Tibial nerve (tissue), 4 donors: Measurements from ENCODE around the gene TMEM214. TPM values are rescaled to one million over a fixed set of nuclear protein-coding genes. Genes with fewer than 3 reads are reported as not detected.

Experiments used
- DNase-seq, 2 donors: peaks; one replicate each; pipeline ENCODE4 v3.0.0-alpha.2; 2019; ENCODE audit warnings: low spot score in 2 of 2
- H3K27ac ChIP-seq, 4 donors: fragments of 200-600 bp; sonication (generic) in 3 of 4; one replicate each; pipeline ENCODE4 v1.5.1; 2017 to 2019; ENCODE audit warnings: mild to moderate bottlenecking in 1 of 4
- H3K27me3 ChIP-seq, 2 donors: fragments of 200-600 bp; sonication (generic) in 1 of 2; one replicate each; pipeline versions ENCODE4 v1.5.1 to v1.6.0; 2017 to 2019
- H3K36me3 ChIP-seq, 3 donors: fragments of 200-600 bp; sonication (generic); one replicate each; pipeline ENCODE4 v1.5.1; 2018 to 2019
- H3K4me1 ChIP-seq, 4 donors: fragments of 200-600 bp; sonication (generic) in 3 of 4; one replicate each; pipeline ENCODE4 v1.5.1; 2017 to 2019
- H3K4me3 ChIP-seq, 4 donors: fragments of 200-600 bp; sonication (generic) in 3 of 4; one replicate each; pipeline ENCODE4 v1.5.1; 2017 to 2019; ENCODE audit warnings: mild to moderate bottlenecking in 1 of 4, moderate library complexity in 1 of 4
- H3K9me3 ChIP-seq, 4 donors: fragments of 200-600 bp; sonication (generic) in 3 of 4; one replicate each; pipeline ENCODE4 v1.5.1; 2017 to 2019
- CTCF ChIP-seq, 5 experiments: fragments of 200-600 bp in 3 of 5; fragments of 450-650 bp in 2 of 5; sonication (generic) in 3 of 5; IDR thresholded peaks; one replicate each; pipeline ENCODE4 v1.5.1; 2016 to 2019; ENCODE audit warnings: antibody characterized with exemption in 5 of 5, mild to moderate bottlenecking in 3 of 5, moderate library complexity in 2 of 5
- EP300 ChIP-seq, 2 donors: sonication (generic); formaldehyde crosslinking; IDR thresholded peaks; one replicate each; pipeline ENCODE4 v1.6.1; 2017; ENCODE audit warnings: antibody characterized with exemption in 2 of 2, mild to moderate bottlenecking in 1 of 2
- POLR2A ChIP-seq, 2 donors: fragments of 450-650 bp; IDR thresholded peaks; one replicate each; pipeline ENCODE4 v1.6.1; 2017; ENCODE audit warnings: antibody characterized with exemption in 2 of 2, mild to moderate bottlenecking in 2 of 2, moderate library complexity in 2 of 2
- WGBS, 2 donors: methylation state at CpG; one replicate each; pipeline ENCODE4 v1.1.5; 2018; 5-methylcytosine and 5-hydroxymethylcytosine counted together
- total RNA-seq, 4 donors: library from RNA; depleted of rRNA; stranded (reverse); fragments of >200 nt; gene quantifications; one replicate each; pipeline ENCODE4 v1.1.0, GENCODE V29; 2016

TMEM214 gene
- 10 to 100 TPM; 45.7 to 71.4 (median 53.4) TPM for total RNA-seq

GRCh38 chr2:27032495-27033252, at the start of gene TMEM214:
TMEM214 (plus strand) TSS chr2:27032965; CDS start chr2:27033016, 51 bp downstream.
- peak; percentile 76 to 78 for DNase-seq
- Histone ChIP-seq H3K27ac (peak within 1 kb of the TSS; percentile 74 to 92 (median 88)), H3K4me3 (peak within 1 kb of the TSS; percentile 87 to 95 (median 92)), H3K9me3 (no peaks in the 10 kb centered on the region), H3K27me3 (no peaks in the 10 kb centered on the region), H3K4me1 (peaks cover 0 to 44% (median 11%) of the 10 kb centered on the region in 4 donors), H3K36me3 (peaks cover 0 to 50% (median 28%) of the 10 kb centered on the region in 3 donors)
- 1% methylated on average over 33 to 45 of the region's 76 CpGs for WGBS, 2 donors
- peak in 1 of 5 experiments; percentile 29 for TF ChIP-seq CTCF (IDR thresholded peaks at IDR 0.05)
- peak; percentile 30 to 61 for TF ChIP-seq POLR2A (IDR thresholded peaks at IDR 0.05)
- TF ChIP-seq EP300 (IDR thresholded peaks at IDR 0.05) = peak; percentile 26 to 69

DNA sequence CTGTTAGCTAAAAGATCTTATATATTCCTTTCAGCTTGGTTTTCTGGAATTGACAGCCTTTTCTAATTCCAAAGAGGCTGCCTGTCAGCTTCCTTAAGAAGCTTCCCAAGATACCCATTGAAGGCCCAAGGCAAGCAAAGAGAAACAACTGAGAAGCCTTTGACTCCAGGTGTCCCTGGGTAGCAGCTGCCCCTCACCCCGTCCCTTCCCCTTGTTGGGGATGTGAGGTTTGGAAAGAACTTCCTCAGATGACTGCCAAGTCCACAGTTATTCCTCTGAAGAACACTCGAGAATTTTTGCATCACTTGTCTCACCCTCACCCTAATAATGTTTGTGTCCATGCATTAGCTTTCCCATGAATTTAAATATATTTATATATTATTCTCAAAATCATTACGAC, 49.0 kb upstream of the TMEM214 start:
- H3K27me3 ChIP-seq = no peaks in the 10 kb centered on the region
- no peaks in the 10 kb centered on the region for H3K9me3 ChIP-seq
- H3K36me3 ChIP-seq = peaks cover 0 to 3% (median 0%) of the 10 kb centered on the region in 3 donors
- TF ChIP-seq CTCF (IDR thresholded peaks at IDR 0.05) = no peak
- no peak for TF ChIP-seq POLR2A (IDR thresholded peaks at IDR 0.05)
- TF ChIP-seq EP300 (IDR thresholded peaks at IDR 0.05) = no peak
- 73 to 74% methylated on average over 3 of the region's 3 CpGs for WGBS, 2 donors
- H3K27ac ChIP-seq = no peak overlapping the region
- DNase-seq = no peak
- H3K4me3 ChIP-seq = no peak overlapping the region
- H3K4me1 ChIP-seq = peaks cover 0 to 36% (median 19%) of the 10 kb centered on the region in 4 donors

- H3K4me1 ChIP-seq = peaks cover 0 to 19% (median 9%) of the 10 kb centered on the region in 4 donors
- TF ChIP-seq POLR2A (IDR thresholded peaks at IDR 0.05) = no peak
- TF ChIP-seq CTCF (IDR thresholded peaks at IDR 0.05) = no peak
- no peak for TF ChIP-seq EP300 (IDR thresholded peaks at IDR 0.05)
- no peaks in the 10 kb centered on the region for H3K9me3 ChIP-seq
- peaks cover 0 to 3% (median 0%) of the 10 kb centered on the region in 3 donors for H3K36me3 ChIP-seq
- H3K27me3 ChIP-seq = no peaks in the 10 kb centered on the region
- H3K27ac ChIP-seq = no peak overlapping the region
- no peak overlapping the region for H3K4me3 ChIP-seq
- DNase-seq = no peak
- 84 to 87% methylated on average over 4 of the region's 4 CpGs for WGBS, 2 donors
Measured at GRCh38 chr2:26985807-26986206, 47.0 kb upstream of the TMEM214 start.

DNA sequence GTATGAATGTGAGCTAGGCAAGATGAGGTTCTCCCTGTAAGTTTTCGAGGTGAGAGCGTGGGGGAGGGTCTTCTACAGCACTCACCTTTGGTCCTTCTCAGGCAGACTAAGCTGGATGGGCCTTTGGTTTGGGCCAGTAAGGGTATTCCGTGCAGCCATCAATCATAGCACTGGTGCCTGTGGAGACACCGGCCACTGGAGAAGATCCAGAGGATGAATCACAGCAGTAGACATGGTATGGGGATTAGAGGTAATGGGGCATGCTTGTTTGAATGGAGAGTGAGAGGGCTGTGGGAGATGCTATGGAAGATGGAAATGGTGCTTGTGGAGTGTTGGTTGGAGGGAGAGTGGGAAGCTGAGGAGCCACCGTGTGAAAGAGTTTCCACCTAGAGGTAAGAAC, 46.2 kb upstream of the TMEM214 start:
- no peak for DNase-seq
- no peaks in the 10 kb centered on the region for H3K27me3 ChIP-seq
- H3K36me3 ChIP-seq = peaks cover 0 to 3% (median 0%) of the 10 kb centered on the region in 3 donors
- WGBS, 2 donors = 86 to 91% methylated on average over 5 of the region's 5 CpGs
- TF ChIP-seq CTCF (IDR thresholded peaks at IDR 0.05) (no peak), EP300 (IDR thresholded peaks at IDR 0.05) (no peak), POLR2A (IDR thresholded peaks at IDR 0.05) (no peak)
- peaks cover 0 to 12% (median 5%) of the 10 kb centered on the region in 4 donors for H3K4me1 ChIP-seq
- no peak overlapping the region for H3K4me3 ChIP-seq
- no peaks in the 10 kb centered on the region for H3K9me3 ChIP-seq
- H3K27ac ChIP-seq = no peak overlapping the region
